SW 1271 (cell line): ENCODE results near the gene ENTPD6.

ENCODE experiments used
- DNase-seq, 2 experiments: peaks; one replicate each; lab custom pipeline; 2025; lab: John Stamatoyannopoulos, UW

ENTPD6 gene

DNA sequence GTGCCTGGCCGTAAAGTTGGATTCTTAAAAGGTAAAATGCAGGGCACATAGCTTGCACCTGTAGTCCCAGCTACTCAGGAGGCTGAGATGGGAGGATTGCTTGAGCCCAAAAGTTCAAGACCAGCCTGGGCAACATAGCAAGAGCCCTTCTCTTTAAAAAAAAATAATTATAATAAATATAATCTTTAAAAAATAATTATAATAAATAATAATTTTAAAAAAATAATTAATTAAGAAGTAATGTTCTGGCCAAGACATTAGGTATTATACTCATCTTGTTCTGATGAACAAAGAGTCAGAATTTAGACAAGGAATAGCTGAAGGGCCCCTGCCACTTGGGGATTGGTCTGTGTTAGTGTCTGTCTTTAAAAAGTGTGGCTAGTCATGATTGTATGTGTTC lies 13.9 kb downstream of the ENTPD6 start:
- no peak for DNase-seq

DNA sequence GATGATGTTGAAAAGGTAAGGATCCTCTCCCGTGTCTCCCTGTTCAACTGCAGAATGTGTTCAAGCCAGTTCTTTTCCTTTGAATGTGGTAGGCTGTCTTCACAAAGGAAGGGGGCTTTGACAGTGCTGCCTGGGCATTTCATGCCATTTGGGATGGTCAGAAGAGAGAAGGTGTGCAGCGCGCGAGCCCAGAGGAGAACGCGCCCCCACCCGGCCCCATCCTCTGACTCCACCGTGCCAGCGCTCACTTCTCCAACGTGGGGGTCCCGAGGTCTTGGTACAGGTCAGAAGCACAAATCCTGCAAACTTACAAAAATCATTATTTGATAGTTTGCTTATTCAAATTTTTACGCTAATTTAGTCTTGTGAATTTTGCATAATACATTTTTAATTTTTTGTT lies 14.4 kb downstream of the ENTPD6 start:
- no peak for DNase-seq

DNA sequence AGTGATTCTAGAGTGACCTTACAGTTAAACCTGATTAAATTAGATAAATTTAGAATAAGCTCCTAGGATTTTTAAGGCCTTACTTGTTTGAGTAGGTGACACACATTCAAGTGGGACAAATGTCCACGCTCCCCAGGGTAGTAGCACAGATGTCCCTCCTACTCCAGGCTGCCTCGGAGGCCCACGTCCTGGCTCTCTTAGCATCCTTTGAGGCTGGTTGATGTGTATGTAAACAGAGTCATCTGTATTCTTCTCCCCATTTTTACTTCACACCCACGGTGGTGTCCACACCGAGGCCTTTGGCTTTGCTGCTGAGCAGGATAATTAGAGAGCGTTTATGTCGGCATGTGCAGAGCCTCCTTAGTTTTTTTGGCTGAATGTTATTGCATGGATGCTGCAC lies 15.8 kb downstream of the ENTPD6 start:
- no peak for DNase-seq

DNA sequence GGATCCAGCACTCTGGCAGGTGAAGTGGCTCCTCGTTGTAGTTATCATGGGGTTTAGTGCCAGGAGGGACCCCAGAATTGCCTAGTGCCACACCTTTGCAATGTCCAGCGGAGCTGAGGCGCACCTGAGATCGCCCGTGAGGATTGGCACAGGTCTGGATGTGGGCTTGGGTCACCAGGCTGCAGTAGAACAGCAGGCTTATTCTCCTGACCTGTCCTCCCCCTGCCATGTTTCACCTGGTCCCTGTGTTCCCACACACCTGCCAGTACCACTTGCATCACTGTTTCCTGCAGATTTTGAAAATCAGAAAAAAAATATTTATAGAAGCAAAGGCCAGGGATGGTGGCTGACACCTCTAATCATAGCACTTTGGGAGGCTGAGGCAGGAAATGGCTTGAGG lies 16.7 kb downstream of the ENTPD6 start:
- DNase-seq: no peak

DNA sequence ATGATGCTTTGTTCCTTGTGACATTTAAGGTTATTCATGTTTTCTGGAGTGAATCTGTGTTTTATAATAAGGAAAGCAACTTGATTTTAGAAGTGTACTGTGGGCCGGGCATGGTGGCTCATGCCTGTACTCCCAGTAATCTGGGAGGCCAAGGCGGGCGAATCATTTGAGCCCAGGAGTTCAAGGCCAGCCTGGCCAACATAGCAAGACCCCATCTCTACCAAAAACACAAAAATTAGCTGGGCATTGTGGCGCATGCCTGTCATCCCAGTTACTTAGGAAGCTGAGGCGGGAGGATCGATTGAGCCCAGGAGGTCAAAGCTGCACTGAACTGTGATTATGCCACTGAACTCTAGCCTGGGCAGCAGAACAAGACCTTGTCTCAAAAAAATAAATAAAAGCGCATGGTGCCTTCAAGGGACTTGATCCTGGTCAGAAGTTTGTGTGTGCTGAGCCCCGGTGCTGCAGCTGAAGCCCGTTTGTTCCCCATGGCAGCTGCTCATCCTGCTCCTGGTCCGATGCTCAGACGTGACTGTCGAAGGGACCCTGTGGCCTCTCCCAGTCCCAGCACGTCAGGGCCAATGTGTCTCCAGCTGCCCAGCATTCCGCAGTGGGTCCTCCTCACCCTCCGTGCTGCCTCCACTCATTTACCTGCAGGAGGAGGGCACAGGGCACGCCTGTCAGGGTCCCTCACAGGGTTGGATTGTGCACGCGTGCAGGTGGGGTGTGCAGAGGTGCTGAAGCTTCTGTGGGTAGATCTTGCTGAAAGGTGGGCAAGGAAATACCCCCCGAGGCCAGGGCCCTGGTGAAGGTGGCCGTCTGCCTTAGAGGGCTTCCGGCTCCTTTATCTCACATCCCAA lies 18.3 kb downstream of the ENTPD6 start:
- no peak for DNase-seq

DNA sequence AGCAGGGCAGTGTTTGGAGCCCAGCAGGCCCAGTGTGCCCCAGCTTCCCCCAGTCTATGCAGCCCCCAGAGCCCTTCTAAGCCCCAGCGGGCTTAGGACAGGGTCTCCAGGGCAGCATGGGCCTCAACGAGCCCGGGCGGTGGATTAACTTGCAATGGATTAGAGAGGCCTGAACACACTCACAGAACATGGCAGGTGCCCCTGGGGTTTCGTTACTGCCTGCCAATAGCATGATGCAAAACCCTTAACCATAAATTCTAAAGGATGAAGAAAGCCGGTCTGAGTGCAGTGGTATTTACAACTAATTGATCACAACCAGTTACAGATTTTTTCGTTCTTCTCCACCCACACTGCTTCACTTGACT lies 18.9 kb downstream of the ENTPD6 start:
- DNase-seq: no peak

DNA sequence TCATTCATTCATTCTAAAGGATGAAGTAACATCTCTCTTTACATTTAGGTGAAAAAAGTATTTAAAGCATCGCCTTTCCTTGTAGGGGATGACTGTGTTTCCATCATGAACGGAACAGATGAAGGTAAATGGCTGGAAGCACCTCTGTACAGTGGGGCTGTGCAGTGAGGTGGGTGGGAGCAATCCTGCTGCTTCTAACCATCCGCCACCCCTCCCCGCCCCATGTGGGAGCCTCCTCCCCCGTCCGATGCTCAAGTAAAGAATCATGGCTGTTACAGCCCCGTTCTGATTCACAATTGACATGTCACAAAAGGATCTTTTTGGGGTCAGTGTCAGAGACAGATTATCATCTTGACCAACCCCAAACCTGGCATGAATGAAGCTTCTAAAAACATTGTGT lies 19.3 kb downstream of the ENTPD6 start:
- no peak for DNase-seq

DNA sequence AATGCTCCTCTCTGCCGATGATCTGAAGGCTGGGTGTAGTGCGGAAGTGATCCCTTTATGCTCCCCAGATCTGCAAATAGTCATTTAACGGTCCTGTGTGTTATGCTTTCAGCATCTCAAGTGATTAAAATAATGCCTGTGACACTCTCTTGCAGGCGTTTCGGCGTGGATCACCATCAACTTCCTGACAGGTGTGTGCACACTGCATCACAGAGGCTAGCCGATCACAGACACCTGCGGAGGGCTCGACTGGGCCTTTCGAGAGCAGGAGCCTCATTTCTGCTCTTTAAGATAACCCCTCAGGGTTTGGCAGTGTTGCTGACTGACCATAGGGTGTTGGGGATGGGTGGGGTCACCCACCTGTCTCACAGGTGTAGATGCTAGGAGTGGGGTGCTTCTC lies 20.0 kb downstream of the ENTPD6 start:
- DNase-seq: no peak

DNA sequence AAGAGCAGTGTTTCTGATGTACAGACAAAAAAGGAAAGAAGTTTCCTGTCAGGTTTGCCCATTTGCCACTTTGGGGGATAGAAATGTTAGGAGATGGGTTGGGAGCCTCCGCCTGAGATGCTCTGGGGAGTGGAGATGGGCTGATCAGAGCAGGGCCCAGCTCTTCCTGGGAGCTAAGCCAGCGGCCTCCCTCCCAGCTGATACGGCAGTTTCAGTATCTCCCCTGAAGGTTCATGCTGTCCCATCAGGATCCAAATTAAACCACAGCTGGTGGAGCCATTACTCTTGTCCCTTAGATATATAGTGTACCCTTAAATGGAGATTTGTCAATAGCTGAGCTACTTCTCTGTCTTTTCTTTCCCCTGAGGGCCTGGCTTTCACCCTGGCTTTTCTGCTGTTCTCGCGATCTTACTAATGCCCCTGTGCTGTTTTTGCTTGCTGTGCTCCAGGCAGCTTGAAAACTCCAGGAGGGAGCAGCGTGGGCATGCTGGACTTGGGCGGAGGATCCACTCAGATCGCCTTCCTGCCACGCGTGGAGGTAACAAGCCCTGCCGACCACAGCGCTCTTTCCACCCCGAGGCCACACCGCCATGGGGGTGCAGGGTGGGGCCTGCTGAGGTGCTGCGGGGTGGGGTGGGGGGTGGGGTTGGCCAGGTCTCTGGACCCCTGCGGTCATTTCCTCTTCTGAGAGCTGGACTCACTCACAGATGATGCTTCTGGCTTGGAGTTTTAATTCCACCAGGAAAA lies 20.9 kb downstream of the ENTPD6 start:
- no peak for DNase-seq

DNA sequence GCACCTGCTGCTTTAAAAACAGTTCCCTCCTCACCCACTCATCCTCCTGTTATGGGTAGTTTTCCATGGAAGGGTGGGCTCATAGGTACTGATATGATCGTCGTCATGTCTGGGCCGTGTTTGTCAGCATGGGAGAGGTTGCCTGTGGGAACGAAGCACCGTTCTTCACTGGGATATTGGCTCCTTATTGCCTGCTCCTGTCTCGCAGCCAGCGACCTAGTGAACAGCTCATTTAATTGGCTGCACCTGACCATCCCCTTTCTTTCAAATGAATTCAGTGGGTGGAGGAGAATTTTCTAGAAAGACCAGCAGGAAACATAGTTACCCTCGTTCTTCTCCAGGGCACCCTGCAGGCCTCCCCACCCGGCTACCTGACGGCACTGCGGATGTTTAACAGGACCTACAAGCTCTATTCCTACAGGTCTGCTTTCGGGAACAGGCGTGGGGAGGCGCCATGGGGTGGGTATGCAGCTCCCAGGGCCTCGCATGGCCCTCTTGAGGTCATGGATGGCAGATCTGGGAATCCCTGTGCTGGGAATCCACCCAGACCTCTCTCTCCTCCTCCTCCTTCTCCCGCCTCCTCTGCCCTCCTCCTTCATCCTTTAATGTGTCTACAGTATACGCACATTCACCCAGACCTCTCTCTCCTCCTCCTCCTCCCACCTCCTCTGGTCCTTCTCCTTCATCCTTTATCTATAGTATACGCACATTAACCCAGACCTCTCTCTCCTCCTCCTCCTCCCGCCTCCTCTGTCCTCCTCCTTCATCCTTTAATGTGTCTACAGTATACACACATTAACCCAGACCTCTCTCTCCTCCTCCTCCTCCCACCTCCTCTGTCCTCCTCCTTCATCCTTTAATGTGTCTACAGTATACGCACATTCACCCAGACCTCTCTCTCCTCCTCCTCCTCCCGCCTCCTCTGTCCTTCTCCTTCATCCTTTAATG lies 21.9 kb downstream of the ENTPD6 start:
- no peak for DNase-seq

DNA sequence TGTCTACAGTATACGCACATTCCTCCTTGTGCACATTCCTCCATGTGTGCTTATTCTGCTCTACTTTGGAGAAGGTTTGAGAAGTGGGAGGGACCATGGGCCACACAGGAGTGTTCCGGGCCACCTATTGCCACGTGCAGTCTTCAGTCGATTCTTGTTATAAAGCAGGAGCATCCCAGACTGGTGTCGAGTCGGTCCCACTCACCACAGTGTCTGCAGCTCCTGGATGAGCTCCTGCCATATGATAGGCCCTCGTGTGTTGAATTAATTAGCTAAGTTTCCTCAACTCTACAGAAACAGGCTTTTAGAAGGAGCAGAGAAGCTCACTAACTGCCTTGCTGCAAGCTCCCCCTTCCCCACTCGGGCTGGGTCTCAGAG lies 22.6 kb downstream of the ENTPD6 start:
- DNase-seq: no peak

DNA sequence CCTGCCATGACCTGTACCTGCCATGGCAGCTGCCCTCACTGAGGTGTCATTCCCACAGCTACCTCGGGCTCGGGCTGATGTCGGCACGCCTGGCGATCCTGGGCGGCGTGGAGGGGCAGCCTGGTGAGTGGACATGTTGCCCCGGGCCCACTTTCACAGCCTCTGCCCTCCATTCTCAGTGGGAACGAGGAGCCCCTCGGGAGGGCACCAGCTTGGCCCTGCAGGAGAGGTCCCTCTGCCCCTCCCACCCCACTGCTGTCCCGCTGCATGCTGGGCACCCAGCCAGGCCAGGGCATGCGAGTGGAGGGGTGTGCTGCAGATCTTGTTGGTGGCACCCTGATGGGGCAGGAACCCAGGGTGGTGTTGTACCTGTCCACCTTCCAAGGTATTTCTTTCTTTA lies 23.0 kb downstream of the ENTPD6 start:
- no peak for DNase-seq

DNA sequence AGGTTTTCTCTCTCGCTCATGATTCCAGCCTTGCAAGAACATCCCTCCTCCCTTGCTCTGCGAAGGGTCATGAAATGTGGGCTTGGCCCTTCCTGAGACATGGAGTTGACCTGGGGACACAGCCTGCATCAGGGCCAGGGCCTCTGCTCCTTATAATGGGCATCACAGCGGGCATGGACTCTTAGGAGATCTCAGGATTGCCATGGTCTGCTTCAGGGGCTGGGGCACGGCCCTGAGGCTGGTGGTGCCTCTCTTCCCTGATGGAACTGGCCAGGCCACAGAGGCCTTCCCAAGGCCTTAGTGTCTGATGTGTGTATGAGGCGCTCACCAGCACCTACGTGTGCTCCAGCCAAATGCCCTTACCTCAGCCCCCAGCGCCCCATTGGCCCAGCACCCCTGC lies 23.9 kb downstream of the ENTPD6 start:
- no peak for DNase-seq

DNA sequence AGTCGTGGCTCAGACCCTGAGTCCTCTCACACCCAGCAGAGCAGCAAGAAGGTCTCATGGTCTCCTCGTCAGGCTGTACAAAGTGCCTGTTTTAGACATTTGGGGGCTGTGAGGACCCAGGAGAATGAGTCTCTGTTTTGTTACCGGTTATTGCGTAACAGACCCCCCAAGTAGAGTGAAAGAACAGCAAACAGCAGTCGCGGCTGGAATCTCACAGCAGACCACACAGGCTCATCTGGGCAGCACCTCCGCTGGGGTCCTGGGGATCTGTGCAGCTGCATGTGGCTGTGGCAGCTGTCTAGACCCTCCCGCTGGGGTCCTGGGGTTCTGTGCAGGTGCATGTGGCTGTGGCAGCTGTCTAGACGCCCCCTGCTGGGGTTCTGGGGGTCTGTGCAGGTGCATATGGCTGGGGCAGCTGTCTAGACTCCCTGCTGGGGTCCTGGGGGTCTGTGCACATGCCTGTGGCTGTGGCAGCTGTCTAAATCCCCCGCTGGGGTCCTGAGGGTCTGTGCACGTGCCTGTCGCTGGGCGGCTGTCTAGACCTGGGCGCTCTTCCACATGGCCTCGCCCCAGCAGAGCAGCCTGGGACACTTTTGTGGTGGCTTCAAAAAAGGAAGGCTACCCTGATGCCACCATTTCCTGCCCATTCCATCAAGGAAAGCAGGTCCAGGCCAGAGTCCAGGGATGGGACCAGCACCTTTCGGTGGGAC lies 24.7 kb downstream of the ENTPD6 start:
- DNase-seq: no peak

DNA sequence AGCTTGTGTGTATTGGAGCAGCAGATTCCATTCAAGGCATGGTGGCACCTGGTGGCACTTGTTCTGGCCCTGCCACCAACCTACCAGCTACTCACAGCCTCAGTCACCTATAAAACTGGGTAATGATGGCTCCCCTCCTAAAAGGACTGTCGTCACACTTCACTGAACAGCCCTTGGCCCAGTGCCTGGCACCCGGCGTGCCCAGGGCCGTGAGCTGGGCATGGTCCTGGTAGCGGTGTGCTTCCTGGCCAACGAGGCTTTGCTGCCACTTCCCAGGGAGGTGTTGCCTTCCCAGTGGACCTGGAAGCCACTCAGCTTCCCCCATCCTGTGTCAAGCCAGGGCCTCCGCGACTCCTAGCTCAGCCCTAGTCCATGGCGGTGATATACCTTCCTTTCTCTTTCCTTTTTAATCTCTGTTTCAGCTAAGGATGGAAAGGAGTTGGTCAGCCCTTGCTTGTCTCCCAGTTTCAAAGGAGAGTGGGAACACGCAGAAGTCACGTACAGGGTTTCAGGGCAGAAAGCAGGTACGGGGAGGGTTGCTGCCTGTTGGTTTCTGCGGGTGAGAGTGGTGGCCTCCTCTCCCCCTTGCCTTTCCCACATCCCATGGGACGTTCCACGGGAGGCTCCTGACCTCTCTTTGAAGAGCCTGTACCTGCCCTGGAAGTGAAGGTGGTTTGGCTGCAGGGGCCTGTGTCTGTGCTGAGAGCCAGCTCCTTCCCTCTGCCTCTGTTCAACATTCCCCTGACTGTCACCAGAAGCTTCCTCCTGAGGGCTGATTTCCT lies 25.5 kb downstream of the ENTPD6 start:
- DNase-seq: no peak

DNA sequence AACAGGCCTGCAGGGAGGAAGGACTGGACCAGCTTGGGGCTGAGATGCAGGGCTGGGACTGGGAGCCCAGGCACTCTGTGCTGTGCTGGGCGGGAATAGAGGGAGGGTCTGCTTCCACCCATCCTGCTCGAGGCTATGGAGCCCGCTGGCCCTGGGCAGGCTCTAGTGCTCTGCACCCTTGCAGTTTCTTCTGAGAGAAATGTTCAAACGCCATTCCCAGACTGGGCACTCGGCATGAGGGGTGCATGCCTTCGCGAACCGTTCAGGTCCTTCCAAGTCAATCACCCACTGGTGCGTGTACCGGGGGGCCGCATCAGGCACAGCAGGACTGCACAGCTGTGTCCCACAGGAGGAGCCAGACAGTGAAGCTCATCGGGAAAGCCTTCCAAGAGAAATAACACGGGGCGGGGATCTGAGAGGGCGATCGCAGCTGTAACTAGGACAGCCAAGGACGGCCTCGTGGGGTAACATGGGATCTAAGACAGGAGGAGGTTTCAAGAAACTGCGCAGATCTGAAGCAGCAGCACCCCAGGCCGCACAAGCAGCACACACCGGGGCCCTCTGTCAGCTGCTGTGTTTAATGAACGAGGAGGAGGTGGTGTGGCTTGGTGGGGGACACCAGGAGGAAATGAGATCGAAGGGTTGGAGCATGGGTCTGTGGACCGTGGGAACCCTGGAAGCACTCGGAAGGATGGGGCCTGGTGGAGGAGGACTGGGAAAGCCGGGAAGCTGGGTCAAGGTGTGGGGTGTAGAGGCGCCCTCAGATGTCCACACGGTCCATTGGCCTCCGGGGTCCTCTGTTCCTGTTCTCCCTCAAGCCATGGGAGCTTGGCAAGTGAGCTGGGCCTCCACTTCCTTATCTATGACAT lies 26.3 kb downstream of the ENTPD6 start:
- no peak for DNase-seq

DNA sequence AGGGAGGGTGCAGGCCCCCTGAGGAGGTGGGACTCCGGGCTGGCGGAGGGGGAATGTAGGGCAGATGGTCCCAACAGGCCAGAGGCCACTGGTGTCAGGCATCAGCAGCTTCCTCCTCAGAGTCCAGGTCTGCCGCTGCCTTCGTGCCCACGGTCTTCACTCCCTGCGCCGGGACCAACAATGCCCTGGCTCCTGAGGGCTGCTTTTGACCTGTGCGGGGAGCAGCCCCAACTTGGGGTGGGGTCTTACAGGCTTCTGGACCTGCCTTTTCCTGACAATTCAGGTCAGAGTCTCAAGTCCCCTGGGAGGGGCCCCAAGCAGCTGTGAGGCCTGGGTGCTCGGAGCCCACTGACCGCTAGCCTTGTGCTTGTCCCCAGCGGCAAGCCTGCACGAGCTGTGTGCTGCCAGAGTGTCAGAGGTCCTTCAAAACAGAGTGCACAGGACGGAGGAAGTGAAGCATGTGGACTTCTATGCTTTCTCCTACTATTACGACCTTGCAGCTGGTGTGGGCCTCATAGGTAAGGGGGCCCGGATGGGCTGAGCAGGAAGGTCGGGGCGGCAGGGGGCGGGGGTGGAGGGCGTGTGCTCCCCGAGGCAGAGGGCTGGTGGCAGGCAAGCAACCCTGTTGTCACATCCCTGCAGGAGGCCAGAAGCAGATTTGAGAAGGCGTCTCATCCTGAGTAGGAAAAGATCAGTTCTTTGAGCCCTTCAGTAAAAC lies 27.1 kb downstream of the ENTPD6 start:
- DNase-seq: no peak

DNA sequence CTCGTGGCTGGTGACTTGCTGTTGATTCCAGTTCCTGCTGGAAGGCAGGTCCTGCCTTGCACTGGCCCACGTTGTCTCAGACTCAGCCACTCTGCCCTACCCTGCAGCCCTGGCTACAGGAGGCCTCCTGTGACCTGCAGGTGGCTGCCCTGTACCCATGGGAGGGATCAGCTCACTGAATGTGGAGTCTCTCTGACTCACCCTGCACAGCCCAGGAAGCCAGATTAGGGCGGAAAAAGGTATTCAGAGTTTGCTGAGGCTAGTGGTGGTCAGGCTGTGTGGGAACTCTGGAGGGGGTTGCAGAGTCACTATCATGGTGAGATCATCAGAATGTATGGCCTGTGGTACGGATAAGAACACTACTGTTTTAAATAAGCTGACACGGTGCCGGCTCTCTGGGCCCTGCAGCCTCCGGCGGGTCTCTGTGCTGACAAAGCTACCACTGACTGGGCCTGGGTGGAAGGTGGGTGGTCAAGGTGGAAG lies 27.7 kb downstream of the ENTPD6 start:
- peak; percentile 81 to 83 for DNase-seq
